Measurements from ENCODE around the gene CBX4. TPM values are rescaled to one million over a fixed set of nuclear protein-coding genes. Genes with fewer than 3 reads are reported as not detected.

CBX4 gene
- total RNA-seq, 2 experiments from 2014 or later = 18.2 to 18.6 TPM

GRCh38 chr17:79850571-79851460 lies 11.6 kb upstream of the CBX4 start:
- no peak for DNase-seq
- peaks cover 3% of the 10 kb centered on the region for H3K4me1 Mint-ChIP-seq
- peaks cover 24% of the 10 kb centered on the region for H3K27me3 Mint-ChIP-seq
- no peaks in the 10 kb centered on the region for H3K36me3 Mint-ChIP-seq
- no peak overlapping the region for H3K27ac Mint-ChIP-seq
- no peak overlapping the region for H3K4me3 Mint-ChIP-seq
- no peaks in the 10 kb centered on the region for H3K9me3 Mint-ChIP-seq

DNA sequence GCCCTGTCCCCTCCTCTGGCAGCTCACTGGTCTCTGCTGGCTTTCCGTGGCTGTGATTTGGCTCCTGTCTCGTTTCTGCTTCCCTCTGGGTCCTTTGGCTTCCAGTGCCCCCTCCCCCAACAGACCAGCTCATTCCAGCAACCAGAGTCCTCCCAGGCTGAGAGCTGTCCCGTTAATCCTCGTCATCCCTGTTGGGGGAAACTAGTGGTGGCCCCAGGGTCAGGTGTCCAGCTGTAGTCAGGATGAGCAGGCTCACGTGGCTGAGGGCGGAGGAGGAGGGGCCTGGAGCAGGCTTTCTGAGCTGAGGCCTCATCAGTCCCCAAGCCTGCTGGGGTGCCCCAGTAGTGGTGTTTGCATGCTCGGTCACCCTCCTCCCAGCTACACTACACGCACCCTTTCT lies 10.7 kb upstream of the CBX4 start:
- H3K9me3 Mint-ChIP-seq = no peaks in the 10 kb centered on the region
- no peak for DNase-seq
- H3K4me3 Mint-ChIP-seq = no peak overlapping the region
- H3K4me1 Mint-ChIP-seq = peaks cover 3% of the 10 kb centered on the region
- no peaks in the 10 kb centered on the region for H3K36me3 Mint-ChIP-seq
- H3K27me3 Mint-ChIP-seq = peaks cover 29% of the 10 kb centered on the region
- no peak overlapping the region for H3K27ac Mint-ChIP-seq

- DNase-seq = no peak
- Mint-ChIP-seq H3K27me3 (peaks cover 33% of the 10 kb centered on the region), H3K27ac (no peak overlapping the region), H3K9me3 (no peaks in the 10 kb centered on the region), H3K4me3 (no peak overlapping the region), H3K36me3 (no peaks in the 10 kb centered on the region), H3K4me1 (peaks cover 3% of the 10 kb centered on the region)
Observed at GRCh38 chr17:79848370-79848766, 9.1 kb upstream of the CBX4 start.

DNA sequence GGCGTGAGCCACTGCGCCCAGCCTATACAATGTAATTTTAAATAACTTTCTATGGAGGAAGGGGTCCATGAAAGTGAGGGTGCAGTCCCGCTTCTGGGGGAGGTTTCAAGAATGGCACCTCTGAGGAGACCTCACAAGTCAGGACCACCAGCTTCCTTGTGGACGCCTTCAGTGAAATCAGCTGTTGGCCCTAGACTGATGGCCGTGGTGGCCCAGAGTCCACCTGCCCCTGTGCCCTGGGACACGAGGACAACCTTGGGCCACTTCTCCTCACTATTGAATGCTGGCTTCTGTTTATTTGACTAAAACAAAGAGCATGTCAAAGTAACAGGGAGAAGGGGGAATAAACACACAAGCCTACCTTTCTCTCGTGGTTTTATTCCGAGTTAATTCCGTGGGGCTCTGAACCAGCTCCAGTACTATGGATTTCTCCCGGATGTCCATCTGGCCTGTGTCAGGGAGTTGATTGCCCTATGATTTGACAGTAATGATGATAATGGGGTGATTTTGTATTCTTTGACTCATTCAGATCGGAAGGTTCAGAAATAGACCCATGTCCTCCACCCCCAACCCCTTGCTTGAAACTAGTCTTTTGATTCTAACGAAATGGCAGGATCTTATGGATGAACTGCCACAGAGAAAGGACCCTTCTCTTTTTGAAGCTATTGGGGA lies 8.6 kb upstream of the CBX4 start:
- Mint-ChIP-seq H3K4me3 (no peak overlapping the region), H3K4me1 (peaks cover 5% of the 10 kb centered on the region), H3K27ac (no peak overlapping the region), H3K36me3 (no peaks in the 10 kb centered on the region), H3K9me3 (no peaks in the 10 kb centered on the region), H3K27me3 (peaks cover 36% of the 10 kb centered on the region)
- DNase-seq = no peak

- DNase-seq = no peak
- Mint-ChIP-seq H3K4me1 (peaks cover 11% of the 10 kb centered on the region), H3K27me3 (peaks cover 59% of the 10 kb centered on the region), H3K27ac (no peak overlapping the region), H3K4me3 (no peak overlapping the region), H3K36me3 (no peaks in the 10 kb centered on the region), H3K9me3 (no peaks in the 10 kb centered on the region)
Observed at GRCh38 chr17:79845601-79845949, 6.3 kb upstream of the CBX4 start.

DNA sequence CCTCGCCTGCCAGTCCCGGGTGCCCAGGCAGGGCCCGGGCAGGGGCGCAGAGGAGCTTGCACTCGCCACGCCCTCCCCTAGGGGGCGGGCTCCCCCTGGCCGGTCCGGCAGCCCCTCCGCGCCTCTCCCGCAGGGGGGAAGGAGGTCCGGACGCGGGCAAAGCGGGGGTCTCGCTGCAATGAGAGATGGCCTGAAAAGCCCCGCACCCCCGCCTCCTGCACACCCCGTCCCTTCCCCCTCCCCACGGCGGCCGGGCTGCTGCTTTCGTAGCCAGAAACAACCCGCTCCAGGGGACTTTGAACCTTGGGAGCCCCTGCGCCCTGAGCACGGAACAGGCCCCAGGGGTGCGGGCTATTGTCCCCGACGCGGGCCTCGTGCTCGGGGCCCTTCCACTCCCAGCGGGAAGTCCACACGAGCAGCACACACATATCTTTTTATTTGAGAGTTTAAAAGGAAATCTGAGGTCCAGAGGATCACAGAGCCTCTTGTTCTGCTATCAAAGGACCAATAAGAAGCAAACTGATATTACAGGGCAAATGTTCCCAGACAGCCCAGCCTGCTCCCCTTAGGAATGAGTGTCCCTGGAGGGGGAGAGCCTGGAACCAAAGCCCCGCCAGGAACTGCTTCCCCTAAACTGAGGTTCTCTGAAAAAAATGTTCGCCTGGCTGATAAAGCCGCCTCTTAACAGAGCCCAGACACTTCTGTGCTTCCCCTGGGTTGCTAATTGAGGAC lies 5.8 kb upstream of the CBX4 start:
- Mint-ChIP-seq H3K36me3 (no peaks in the 10 kb centered on the region), H3K9me3 (no peaks in the 10 kb centered on the region), H3K4me1 (peaks cover 11% of the 10 kb centered on the region), H3K27ac (no peak overlapping the region), H3K27me3 (peaks cover 64% of the 10 kb centered on the region), H3K4me3 (no peak overlapping the region)
- peak; percentile 67 for DNase-seq

DNA sequence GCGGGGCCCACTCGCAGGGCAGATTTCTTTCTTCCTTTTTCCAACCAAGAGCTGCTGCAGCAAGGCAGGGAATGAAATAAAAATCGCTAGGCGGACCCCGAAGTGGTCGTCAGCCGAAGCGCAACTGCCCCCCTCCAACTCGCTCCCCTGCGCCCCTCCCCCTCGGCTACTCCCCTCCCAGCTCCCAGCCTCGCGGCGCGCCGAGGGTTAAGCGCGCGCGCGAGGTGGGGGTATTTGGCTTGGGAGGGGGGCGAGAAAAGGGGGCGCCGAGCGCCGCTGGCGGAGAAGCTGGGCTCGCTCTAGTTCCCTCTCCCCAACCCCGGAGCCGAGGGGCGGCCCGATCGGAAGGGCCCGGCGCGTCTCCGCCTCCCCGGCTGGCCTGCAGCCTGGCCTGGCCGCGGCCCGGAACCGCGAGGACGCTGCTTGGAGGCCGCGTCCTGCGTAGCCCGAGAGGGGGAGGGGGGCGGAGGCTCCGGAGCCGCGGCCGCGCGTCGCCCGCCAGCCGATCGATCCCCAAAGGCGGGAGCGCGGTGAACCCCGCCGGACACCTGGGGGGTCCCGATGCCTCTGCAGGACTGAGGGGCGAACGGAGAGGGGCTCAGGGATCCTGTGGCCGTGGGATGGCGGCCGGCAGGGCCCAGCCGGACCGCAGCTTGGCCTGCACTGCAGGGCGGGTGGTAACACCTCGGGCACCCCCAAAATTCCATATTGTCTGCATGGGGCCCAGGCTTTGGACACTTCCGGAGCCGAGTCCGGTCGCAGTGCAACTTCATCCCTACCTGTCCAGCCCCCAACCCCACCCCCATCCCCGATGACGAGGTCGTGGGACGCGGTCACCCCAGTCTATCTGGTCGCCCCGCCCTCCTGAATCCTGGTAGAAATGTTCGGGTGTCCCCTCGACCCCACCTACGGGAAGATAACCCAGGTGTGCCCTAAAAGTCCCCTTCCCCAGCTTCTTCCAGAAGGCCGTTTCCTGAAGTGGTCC lies 4.9 kb upstream of the CBX4 start:
- DNase-seq = no peak

DNA sequence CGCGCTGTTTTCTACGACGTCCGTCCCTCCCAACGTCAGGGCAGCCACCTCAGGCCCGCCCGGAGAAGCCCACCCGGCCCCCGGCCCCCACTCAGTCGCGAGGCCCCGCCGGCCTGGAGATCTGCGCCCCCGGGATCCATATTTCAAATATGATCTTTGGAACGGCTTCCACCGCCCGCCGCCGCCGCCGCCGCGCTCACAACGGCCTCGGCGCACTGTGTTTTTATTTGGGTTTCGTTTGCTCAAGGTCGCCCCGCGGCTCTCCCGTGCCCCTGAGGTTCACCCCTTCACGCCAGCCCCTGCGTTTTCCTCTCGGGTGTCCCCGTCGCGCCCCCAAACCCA lies 4.2 kb upstream of the CBX4 start:
- peaks cover 11% of the 10 kb centered on the region for H3K4me1 Mint-ChIP-seq
- H3K27me3 Mint-ChIP-seq = peaks cover 59% of the 10 kb centered on the region
- no peak for DNase-seq
- no peaks in the 10 kb centered on the region for H3K9me3 Mint-ChIP-seq
- no peak overlapping the region for H3K27ac Mint-ChIP-seq
- H3K4me3 Mint-ChIP-seq = peak overlapping the region; percentile 48
- no peaks in the 10 kb centered on the region for H3K36me3 Mint-ChIP-seq

More for the DNA sequence above, 4.9 kb upstream of the CBX4 start:
- Mint-ChIP-seq H3K36me3 (no peaks in the 10 kb centered on the region), H3K4me3 (peak overlapping the region; percentile 48), H3K4me1 (peaks cover 11% of the 10 kb centered on the region), H3K27ac (no peak overlapping the region), H3K9me3 (no peaks in the 10 kb centered on the region), H3K27me3 (peaks cover 66% of the 10 kb centered on the region)

DNA sequence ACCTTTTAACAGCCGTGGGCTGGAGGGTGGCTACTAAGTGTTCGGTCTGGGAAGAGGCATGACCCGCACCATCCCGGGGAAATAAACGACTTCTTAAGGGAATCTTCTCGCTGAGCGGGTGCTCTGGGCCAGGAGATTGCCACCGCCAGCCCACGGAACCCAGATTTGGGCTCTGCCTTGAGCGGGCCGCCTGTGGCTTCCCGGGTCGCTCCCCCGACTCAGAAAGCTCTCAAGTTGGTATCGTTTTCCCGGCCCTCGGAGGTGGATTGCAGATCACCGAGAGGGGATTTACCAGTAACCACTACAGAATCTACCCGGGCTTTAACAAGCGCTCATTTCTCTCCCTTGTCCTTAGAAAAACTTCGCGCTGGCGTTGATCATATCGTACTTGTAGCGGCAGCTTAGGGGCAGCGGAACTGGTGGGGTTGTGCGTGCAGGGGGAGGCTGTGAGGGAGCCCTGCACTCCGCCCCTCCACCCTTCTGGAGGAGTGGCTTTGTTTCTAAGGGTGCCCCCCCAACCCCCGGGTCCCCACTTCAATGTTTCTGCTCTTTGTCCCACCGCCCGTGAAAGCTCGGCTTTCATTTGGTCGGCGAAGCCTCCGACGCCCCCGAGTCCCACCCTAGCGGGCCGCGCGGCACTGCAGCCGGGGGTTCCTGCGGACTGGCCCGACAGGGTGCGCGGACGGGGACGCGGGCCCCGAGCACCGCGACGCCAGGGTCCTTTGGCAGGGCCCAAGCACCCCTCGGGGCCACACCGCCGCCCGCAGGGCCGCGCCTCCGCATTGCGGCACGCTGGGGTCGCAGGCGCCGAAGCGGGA lies 3.6 kb upstream of the CBX4 start:
- peak overlapping the region; percentile 37 for H3K4me3 Mint-ChIP-seq
- H3K9me3 Mint-ChIP-seq = no peaks in the 10 kb centered on the region
- H3K36me3 Mint-ChIP-seq = no peaks in the 10 kb centered on the region
- peaks cover 55% of the 10 kb centered on the region for H3K27me3 Mint-ChIP-seq
- no peak overlapping the region for H3K27ac Mint-ChIP-seq
- peak; percentile 26 for DNase-seq
- H3K4me1 Mint-ChIP-seq = peaks cover 15% of the 10 kb centered on the region

DNA sequence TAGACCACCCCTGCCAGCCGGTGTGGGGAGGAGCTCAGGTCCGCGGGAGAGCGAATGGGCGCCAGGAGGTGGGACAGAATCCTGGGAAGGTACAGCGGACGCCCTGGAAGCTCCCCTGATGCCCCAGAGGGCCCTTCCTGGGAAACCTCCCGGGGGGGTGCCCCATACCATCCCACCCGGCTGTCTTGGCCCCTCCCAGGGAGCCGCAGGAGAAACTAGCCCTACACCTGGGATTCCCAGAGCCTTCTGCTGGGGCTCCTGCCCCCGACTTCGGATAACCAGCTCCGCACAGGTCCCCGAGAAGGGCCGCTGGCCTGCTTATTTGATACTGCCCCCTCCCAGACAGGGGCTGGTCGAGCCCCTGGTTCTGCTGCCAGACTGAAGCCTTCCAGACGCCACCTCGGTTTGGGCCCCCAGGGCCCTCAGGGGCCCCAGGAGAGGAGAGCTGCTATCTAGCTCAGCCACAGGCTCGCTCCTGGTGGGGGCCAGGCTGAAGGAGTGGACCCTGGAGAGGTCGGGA lies 3.0 kb upstream of the CBX4 start:
- peaks cover 19% of the 10 kb centered on the region for H3K4me1 Mint-ChIP-seq
- no peaks in the 10 kb centered on the region for H3K36me3 Mint-ChIP-seq
- peak overlapping the region; percentile 29 for H3K4me3 Mint-ChIP-seq
- no peaks in the 10 kb centered on the region for H3K9me3 Mint-ChIP-seq
- no peak overlapping the region for H3K27ac Mint-ChIP-seq
- no peak for DNase-seq
- peaks cover 54% of the 10 kb centered on the region for H3K27me3 Mint-ChIP-seq

DNA sequence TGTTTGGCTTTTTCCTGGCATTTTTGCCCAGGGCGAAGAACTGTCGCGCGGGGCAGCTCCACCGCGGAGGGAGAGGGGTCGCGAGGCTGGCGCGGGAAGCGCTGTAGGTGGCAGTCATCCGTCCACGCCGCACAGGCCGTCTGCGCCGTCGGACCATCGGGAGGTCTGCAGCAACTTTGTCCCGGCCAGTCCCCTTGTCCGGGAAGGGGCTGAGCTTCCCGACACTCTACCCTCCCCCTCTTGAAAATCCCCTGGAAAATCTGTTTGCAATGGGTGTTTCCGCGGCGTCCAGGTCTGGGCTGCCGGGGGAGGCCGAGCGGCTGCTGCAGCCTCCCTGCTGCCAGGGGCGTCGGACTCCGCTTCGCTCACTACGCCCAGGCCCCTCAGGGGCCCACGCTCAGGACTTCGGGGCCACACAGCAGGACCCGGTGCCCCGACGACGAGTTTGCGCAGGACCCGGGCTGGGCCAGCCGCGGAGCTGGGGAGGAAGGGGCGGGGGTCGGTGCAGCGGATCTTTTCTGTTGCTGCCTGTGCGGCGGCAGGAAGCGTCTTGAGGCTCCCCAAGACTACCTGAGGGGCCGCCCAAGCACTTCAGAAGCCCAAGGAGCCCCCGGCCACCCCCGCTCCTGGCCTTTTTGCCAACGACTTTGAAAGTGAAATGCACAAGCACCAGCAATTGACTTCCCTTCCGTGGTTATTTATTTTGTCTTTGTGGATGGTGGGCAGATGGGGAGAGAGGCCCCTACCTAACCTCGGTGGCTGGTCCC lies 2.3 kb upstream of the CBX4 start:
- peak overlapping the region; percentile 29 for H3K4me3 Mint-ChIP-seq
- H3K9me3 Mint-ChIP-seq = no peaks in the 10 kb centered on the region
- DNase-seq = peak; percentile 19
- peaks cover 25% of the 10 kb centered on the region for H3K4me1 Mint-ChIP-seq
- H3K27me3 Mint-ChIP-seq = peaks cover 54% of the 10 kb centered on the region
- H3K27ac Mint-ChIP-seq = no peak overlapping the region
- H3K36me3 Mint-ChIP-seq = no peaks in the 10 kb centered on the region

- Mint-ChIP-seq H3K27ac (no peak overlapping the region), H3K4me3 (no peak overlapping the region), H3K9me3 (no peaks in the 10 kb centered on the region), H3K4me1 (peaks cover 25% of the 10 kb centered on the region), H3K36me3 (no peaks in the 10 kb centered on the region), H3K27me3 (peaks cover 49% of the 10 kb centered on the region)
- no peak for DNase-seq
Observed at GRCh38 chr17:79840989-79841286, 1.7 kb upstream of the CBX4 start.

GRCh38 chr17:79840269-79840988 lies 1.2 kb upstream of the CBX4 start:
- Mint-ChIP-seq H3K4me3 (no peak overlapping the region), H3K4me1 (peaks cover 25% of the 10 kb centered on the region), H3K9me3 (no peaks in the 10 kb centered on the region), H3K27me3 (peaks cover 44% of the 10 kb centered on the region), H3K36me3 (no peaks in the 10 kb centered on the region), H3K27ac (no peak overlapping the region)
- DNase-seq = peak; percentile 37

Data from activated naive CD8-positive, alpha-beta T cell treated with anti-CD3 and anti-CD28 coated beads for 36 hours (primary cell).